Neural cell (in vitro differentiated cells): ENCODE measurements around the gene HSD17B4. TPM values are rescaled to one million over a fixed set of nuclear protein-coding genes. Genes with fewer than 3 reads are reported as not detected.

Experiments
- H2AFZ ChIP-seq: fragments of 200-600, 300-800 bp; sonication (generic), shearing (Covaris generic); 2 replicates; pipeline ENCODE4 v1.6.0; 2014; ENCODE audit warnings: low read depth, mild to moderate bottlenecking, antibody characterized with exemption, low read length, moderate library complexity
- H3F3A ChIP-seq: fragments of 200-600 bp; shearing (Covaris generic); 2 replicates; pipeline ENCODE4 v1.6.1; 2016; ENCODE audit warnings: mild to moderate bottlenecking, moderate library complexity, mixed read lengths, antibody characterized with exemption, low read length; ENCODE audit not compliant: insufficient read depth, poor library complexity, severe bottlenecking
- H3K27ac ChIP-seq: fragments of 200-600, 300-800 bp; sonication (generic), shearing (Covaris generic); 2 replicates; pipeline ENCODE4 v1.5.1; 2014; ENCODE audit warnings: mild to moderate bottlenecking, low read length, moderate library complexity
- H3K27me3 ChIP-seq: fragments of 300-800, 200-600 bp; sonication (generic), shearing (Covaris generic); 2 replicates; pipeline ENCODE4 v1.6.0; 2014; ENCODE audit warnings: mild to moderate bottlenecking, low read depth, low read length, moderate library complexity; ENCODE audit not compliant: insufficient read depth
- H3K36me3 ChIP-seq: fragments of 300-800, 200-600 bp; sonication (generic), shearing (Covaris generic); 2 replicates; pipeline ENCODE4 v1.5.1; 2014; ENCODE audit warnings: mild to moderate bottlenecking, antibody characterized with exemption, low read length, moderate library complexity; ENCODE audit not compliant: insufficient read depth
- H3K4me2 ChIP-seq: fragments of 300-800, 200-600 bp; sonication (generic), shearing (Covaris generic); 2 replicates; pipeline ENCODE4 v1.6.0; 2014; ENCODE audit warnings: mild to moderate bottlenecking, low read length
- H3K4me3 ChIP-seq: fragments of 300-800, 200-600 bp; sonication (generic), shearing (Covaris generic); 2 replicates; pipeline ENCODE4 v1.5.1; 2014; ENCODE audit warnings: mild to moderate bottlenecking, low read length, moderate library complexity
- H3K79me2 ChIP-seq: fragments of 200-600 bp; shearing (Covaris generic); replicated peaks from 2 replicates; pipeline ENCODE4 v1.6.0; 2014; ENCODE audit warnings: mild to moderate bottlenecking, low read length, moderate library complexity; ENCODE audit not compliant: insufficient read depth
- H3K9ac ChIP-seq: fragments of 300-800, 200-600 bp; sonication (generic), shearing (Covaris generic); 2 replicates; pipeline ENCODE4 v1.6.1; 2016; ENCODE audit warnings: mild to moderate bottlenecking, low read length, mixed read lengths
- H3K9me2 ChIP-seq: fragments of 200-600 bp; shearing (Covaris generic); 2 replicates; pipeline ENCODE4 v1.6.1; 2016; ENCODE audit warnings: mild to moderate bottlenecking, low read length, mixed read lengths; ENCODE audit not compliant: insufficient read depth
- H3K9me3 ChIP-seq: fragments of 200-600, 300-800 bp; sonication (generic), shearing (Covaris generic); 2 replicates; pipeline ENCODE4 v1.6.1; 2016; ENCODE audit warnings: mild to moderate bottlenecking, mixed run types, low read length, moderate library complexity, mixed read lengths
- H4K20me1 ChIP-seq: fragments of 200-600 bp; shearing (Covaris generic); 2 replicates; pipeline ENCODE4 v1.6.1; 2016; ENCODE audit warnings: mild to moderate bottlenecking, mixed run types; ENCODE audit not compliant: insufficient read depth
- CTCF ChIP-seq: fragments of 450-650 bp; IDR thresholded peaks from 2 replicates; pipeline ENCODE4 v1.5.1; 2014; ENCODE audit warnings: antibody characterized with exemption, mild to moderate bottlenecking, moderate library complexity; ENCODE audit not compliant: poor library complexity, severe bottlenecking
- EP300 ChIP-seq: fragments of 450-650 bp; conservative IDR thresholded peaks from 2 replicates; pipeline ENCODE4 v1.6.1; 2014; ENCODE audit warnings: antibody characterized with exemption, mild to moderate bottlenecking, moderate library complexity; ENCODE audit not compliant: poor library complexity, severe bottlenecking
- EZH2 ChIP-seq: fragments of 200-600, 300-800 bp; shearing (Covaris generic), sonication (generic); IDR thresholded peaks from 2 replicates; pipeline ENCODE4 v1.6.1; 2014; ENCODE audit warnings: antibody characterized with exemption, low read length, borderline replicate concordance, mild to moderate bottlenecking; ENCODE audit not compliant: insufficient read depth, poor library complexity, severe bottlenecking
- MXI1 ChIP-seq: fragments of 450-650 bp; conservative IDR thresholded peaks from 2 replicates; pipeline ENCODE4 v1.6.1; 2014; ENCODE audit warnings: antibody characterized with exemption, mild to moderate bottlenecking; ENCODE audit not compliant: poor library complexity, severe bottlenecking
- POLR2AphosphoS5 ChIP-seq: IDR thresholded peaks from 2 replicates; pipeline ENCODE4 v1.6.1; 2012
- RAD21 ChIP-seq: fragments of 450-650 bp; conservative IDR thresholded peaks from 2 replicates; pipeline ENCODE4 v1.6.1; 2014; ENCODE audit warnings: antibody characterized with exemption, mild to moderate bottlenecking, moderate library complexity
- REST ChIP-seq: IDR thresholded peaks from 2 replicates; pipeline ENCODE4 v1.6.1; 2012; ENCODE audit warnings: borderline replicate concordance
- SMC3 ChIP-seq: fragments of 450-650 bp; conservative IDR thresholded peaks from 2 replicates; pipeline ENCODE4 v1.6.1; 2014; ENCODE audit warnings: antibody characterized with exemption, mild to moderate bottlenecking, moderate library complexity; ENCODE audit not compliant: poor library complexity
- TAF1 ChIP-seq: IDR thresholded peaks from 2 replicates; pipeline ENCODE4 v1.6.1; 2012; ENCODE audit warnings: low read depth
- polyA plus RNA-seq: library from polyadenylated mRNA; depleted of rRNA; stranded (reverse); fragments of >200 nt; gene quantifications from 2 replicates; pipeline ENCODE4 v1.2.3, GENCODE V29; 2014

Gene HSD17B4
- polyA plus RNA-seq, 1 donor from 2014 or later = 244 TPM

GRCh38 chr5:119451561-119451960 is 736 bp upstream of the HSD17B4 start:
- Histone ChIP-seq H4K20me1 (no peaks in the 10 kb centered on the region), H3K4me2 (no peak overlapping the region), H3K27ac (no peak overlapping the region), H3K4me3 (no peak overlapping the region), H3K79me2 (peaks cover 8% of the 10 kb centered on the region), H3K27me3 (no peaks in the 10 kb centered on the region), H2AFZ (no peak overlapping the region), H3K36me3 (no peaks in the 10 kb centered on the region), H3K9me2 (no peaks in the 10 kb centered on the region), H3F3A (no peaks in the 10 kb centered on the region), H3K9me3 (no peaks in the 10 kb centered on the region), H3K9ac (no peak overlapping the region)
- TF ChIP-seq POLR2AphosphoS5 = no peak
- TF ChIP-seq CTCF = peak; percentile 13

GRCh38 chr5:119452060-119452372 is 281 bp upstream of the HSD17B4 start:
- no peak overlapping the region for H3K4me2 ChIP-seq
- H3K9me2 ChIP-seq = no peaks in the 10 kb centered on the region
- peak overlapping the region; percentile 77 for H3K27ac ChIP-seq
- H3K9me3 ChIP-seq = no peaks in the 10 kb centered on the region
- H3F3A ChIP-seq = no peaks in the 10 kb centered on the region
- H3K27me3 ChIP-seq = no peaks in the 10 kb centered on the region
- H3K4me3 ChIP-seq = peak overlapping the region; percentile 87
- peak overlapping the region; percentile 90 for H3K9ac ChIP-seq
- H3K79me2 ChIP-seq = peaks cover 8% of the 10 kb centered on the region
- H3K36me3 ChIP-seq = no peaks in the 10 kb centered on the region
- no peaks in the 10 kb centered on the region for H4K20me1 ChIP-seq
- no peak for TF ChIP-seq RAD21
- TF ChIP-seq EZH2 = no peak
- TF ChIP-seq MXI1 = no peak
- TF ChIP-seq SMC3 = no peak
- no peak for TF ChIP-seq CTCF
- H2AFZ ChIP-seq = peak overlapping the region; percentile 97

GRCh38 chr5:119453040-119453373 is 710 bp downstream of the HSD17B4 start:
- TF ChIP-seq REST (no peak), TAF1 (no peak), SMC3 (no peak), CTCF (no peak), POLR2AphosphoS5 (no peak), RAD21 (no peak), EP300 (no peak), MXI1 (no peak), EZH2 (no peak)
- no peaks in the 10 kb centered on the region for H3K9me2 ChIP-seq
- peak overlapping the region; percentile 87 for H3K4me3 ChIP-seq
- no peaks in the 10 kb centered on the region for H4K20me1 ChIP-seq
- no peaks in the 10 kb centered on the region for H3K9me3 ChIP-seq
- no peaks in the 10 kb centered on the region for H3F3A ChIP-seq
- H3K27ac ChIP-seq = peak overlapping the region; percentile 77
- H2AFZ ChIP-seq = peak overlapping the region; percentile 97
- no peaks in the 10 kb centered on the region for H3K36me3 ChIP-seq
- H3K4me2 ChIP-seq = peak overlapping the region; percentile 81
- peak overlapping the region; percentile 90 for H3K9ac ChIP-seq
- H3K79me2 ChIP-seq = peaks cover 8% of the 10 kb centered on the region
- H3K27me3 ChIP-seq = no peaks in the 10 kb centered on the region
